HUES6 (cell line): Measurements from ENCODE around the gene HSPB7.
A peak's percentile ranks its signal among the peaks of the same experiment; 100 is the strongest.
"Not testable (repeated sequence)": the region's sequence is repeated elsewhere in the genome, so short reads cannot be mapped to it uniquely, and the experiment has no call there.

Experiments
- H3K27ac ChIP-seq: 2 replicates; pipeline ENCODE4 v1.7.0; 2013; ENCODE audit warnings: low read depth, mild to moderate bottlenecking, low read length, inconsistent platforms
- H3K27me3 ChIP-seq: 2 replicates; pipeline ENCODE4 v1.6.1; 2013; ENCODE audit warnings: low read length; ENCODE audit not compliant: control insufficient read depth, insufficient read depth
- H3K36me3 ChIP-seq: 2 replicates; pipeline ENCODE4 v1.6.1; 2013; ENCODE audit warnings: low read length; ENCODE audit not compliant: control insufficient read depth, insufficient read depth
- H3K4me1 ChIP-seq: 2 replicates; pipeline ENCODE4 v1.6.1; 2013; ENCODE audit warnings: low read length; ENCODE audit not compliant: control insufficient read depth, insufficient read depth
- H3K4me3 ChIP-seq: 2 replicates; pipeline ENCODE4 v1.5.1; 2013; ENCODE audit warnings: low read depth, low read length
- H3K9ac ChIP-seq: one replicate; pipeline ENCODE4 v1.6.1; 2013; ENCODE audit warnings: mild to moderate bottlenecking, low read length
- H3K9me3 ChIP-seq: 2 replicates; pipeline ENCODE4 v1.6.1; 2013; ENCODE audit warnings: low read depth, low read length; ENCODE audit not compliant: control insufficient read depth, insufficient read depth

The HSPB7 gene

GRCh38 chr1:16020878-16021277 is 3.0 kb upstream of the HSPB7 start:
- Histone ChIP-seq H3K27me3 (peaks cover 30% of the 10 kb centered on the region), H3K4me1 (peaks cover 41% of the 10 kb centered on the region)
- not testable (repeated sequence) for H3K27ac ChIP-seq, H3K9ac ChIP-seq, H3K4me3 ChIP-seq, H3K36me3 ChIP-seq, H3K9me3 ChIP-seq

- Histone ChIP-seq H3K9me3 (no peaks in the 10 kb centered on the region), H3K9ac (no peak overlapping the region)
Measured at GRCh38 chr1:16020325-16020724, 2.5 kb upstream of the HSPB7 start.

GRCh38 chr1:16019644-16020277 is 1.9 kb upstream of the HSPB7 start:
- Histone ChIP-seq H3K36me3 (no peaks in the 10 kb centered on the region), H3K9me3 (no peaks in the 10 kb centered on the region), H3K27me3 (peaks cover 25% of the 10 kb centered on the region), H3K9ac (no peak overlapping the region), H3K4me3 (no peak overlapping the region), H3K27ac (no peak overlapping the region), H3K4me1 (peaks cover 51% of the 10 kb centered on the region)

More at GRCh38 chr1:16020325-16020724, 2.5 kb upstream of the HSPB7 start:
- H3K27me3 ChIP-seq = peaks cover 30% of the 10 kb centered on the region
- no peak overlapping the region for H3K27ac ChIP-seq
- no peak overlapping the region for H3K4me3 ChIP-seq
- no peaks in the 10 kb centered on the region for H3K36me3 ChIP-seq
- peaks cover 46% of the 10 kb centered on the region for H3K4me1 ChIP-seq

GRCh38 chr1:16018749-16019643 is 1.2 kb upstream of the HSPB7 start:
- Histone ChIP-seq H3K9me3 (no peaks in the 10 kb centered on the region), H3K9ac (no peak overlapping the region), H3K27me3 (peaks cover 18% of the 10 kb centered on the region; the same call in 1 of the 2 replicates), H3K27ac (no peak overlapping the region), H3K4me1 (peaks cover 58% of the 10 kb centered on the region), H3K4me3 (no peak overlapping the region), H3K36me3 (no peaks in the 10 kb centered on the region)

GRCh38 chr1:16018308-16018707 is 465 bp upstream of the HSPB7 start:
- Histone ChIP-seq H3K27me3 (peaks cover 11% of the 10 kb centered on the region; the same call in 1 of the 2 replicates), H3K4me3 (no peak overlapping the region), H3K27ac (no peak overlapping the region), H3K9me3 (no peaks in the 10 kb centered on the region), H3K4me1 (peaks cover 65% of the 10 kb centered on the region), H3K36me3 (no peaks in the 10 kb centered on the region), H3K9ac (no peak overlapping the region)

- Histone ChIP-seq H3K36me3 (no peaks in the 10 kb centered on the region), H3K9ac (no peak overlapping the region), H3K27ac (no peak overlapping the region), H3K27me3 (no peaks in the 10 kb centered on the region; the same call in 1 of the 2 replicates), H3K4me1 (peaks cover 71% of the 10 kb centered on the region), H3K4me3 (no peak overlapping the region), H3K9me3 (no peaks in the 10 kb centered on the region)
Measured at GRCh38 chr1:16017076-16017460, 775 bp downstream of the HSPB7 start.

GRCh38 chr1:16015960-16016901 is 1.6 kb downstream of the HSPB7 start:
- Histone ChIP-seq H3K27ac (no peak overlapping the region), H3K27me3 (no peaks in the 10 kb centered on the region), H3K9ac (no peak overlapping the region), H3K9me3 (no peaks in the 10 kb centered on the region), H3K4me1 (peaks cover 73% of the 10 kb centered on the region), H3K4me3 (no peak overlapping the region), H3K36me3 (no peaks in the 10 kb centered on the region)

- Histone ChIP-seq H3K4me3 (no peak overlapping the region), H3K27ac (no peak overlapping the region), H3K27me3 (no peaks in the 10 kb centered on the region), H3K9me3 (no peaks in the 10 kb centered on the region), H3K36me3 (no peaks in the 10 kb centered on the region), H3K9ac (no peak overlapping the region), H3K4me1 (peaks cover 73% of the 10 kb centered on the region)
Measured at GRCh38 chr1:16015491-16015890, 2.4 kb downstream of the HSPB7 start.

GRCh38 chr1:16014509-16015482 is 3.0 kb downstream of the HSPB7 start:
- no peak overlapping the region for H3K9ac ChIP-seq
- H3K4me1 ChIP-seq = peaks cover 69% of the 10 kb centered on the region
- H3K36me3 ChIP-seq = no peaks in the 10 kb centered on the region
- H3K27me3 ChIP-seq = no peaks in the 10 kb centered on the region
- no peaks in the 10 kb centered on the region for H3K9me3 ChIP-seq
- no peak overlapping the region for H3K4me3 ChIP-seq
- no peak overlapping the region for H3K27ac ChIP-seq

- Histone ChIP-seq H3K27me3 (no peaks in the 10 kb centered on the region), H3K4me1 (peaks cover 61% of the 10 kb centered on the region), H3K9me3 (no peaks in the 10 kb centered on the region), H3K9ac (no peak overlapping the region), H3K36me3 (no peaks in the 10 kb centered on the region), H3K27ac (peak overlapping the region; percentile 92; the same call in 1 of the 2 replicates), H3K4me3 (peak overlapping the region; percentile 46; the same call in 1 of the 2 replicates)
Measured at GRCh38 chr1:16013908-16014258, 4.0 kb downstream of the HSPB7 start.
